Epithelial cell of proximal tubule (primary cell): Measurements from ENCODE around the gene DMWD. TPM values are rescaled to one million over a fixed set of nuclear protein-coding genes. Genes with fewer than 3 reads are reported as not detected.
"Not testable (repeated sequence)": the region's sequence is repeated elsewhere in the genome, so short reads cannot be mapped to it uniquely, and the experiment has no call there.

Experiments used
- DNase-seq: peaks from one replicate; pipeline ENCODE4 v3.0.0-alpha.2; 2011; ENCODE audit warnings: low read depth
- H3K4me3 ChIP-seq: 2 replicates; pipeline ENCODE4 v1.5.1; 2011; ENCODE audit warnings: low read depth, mild to moderate bottlenecking, low read length
- total RNA-seq: library from RNA; depleted of rRNA; stranded (reverse); fragments of >200 nt; gene quantifications from 2 replicates; pipeline ENCODE4 v1.2.3, GENCODE V29; 2015
- TF ChIP-seq, protein P1 (sequence below): conservative IDR thresholded peaks from 2 replicates; pipeline ENCODE4 v1.5.1; 2012; ENCODE audit warnings: low read depth, mild to moderate bottlenecking, low read length

DMWD gene
- total RNA-seq, 1 donor from 2014 or later: 35.7 TPM

- DNase-seq: peak; percentile 40
- TF ChIP-seq, protein P1, sequence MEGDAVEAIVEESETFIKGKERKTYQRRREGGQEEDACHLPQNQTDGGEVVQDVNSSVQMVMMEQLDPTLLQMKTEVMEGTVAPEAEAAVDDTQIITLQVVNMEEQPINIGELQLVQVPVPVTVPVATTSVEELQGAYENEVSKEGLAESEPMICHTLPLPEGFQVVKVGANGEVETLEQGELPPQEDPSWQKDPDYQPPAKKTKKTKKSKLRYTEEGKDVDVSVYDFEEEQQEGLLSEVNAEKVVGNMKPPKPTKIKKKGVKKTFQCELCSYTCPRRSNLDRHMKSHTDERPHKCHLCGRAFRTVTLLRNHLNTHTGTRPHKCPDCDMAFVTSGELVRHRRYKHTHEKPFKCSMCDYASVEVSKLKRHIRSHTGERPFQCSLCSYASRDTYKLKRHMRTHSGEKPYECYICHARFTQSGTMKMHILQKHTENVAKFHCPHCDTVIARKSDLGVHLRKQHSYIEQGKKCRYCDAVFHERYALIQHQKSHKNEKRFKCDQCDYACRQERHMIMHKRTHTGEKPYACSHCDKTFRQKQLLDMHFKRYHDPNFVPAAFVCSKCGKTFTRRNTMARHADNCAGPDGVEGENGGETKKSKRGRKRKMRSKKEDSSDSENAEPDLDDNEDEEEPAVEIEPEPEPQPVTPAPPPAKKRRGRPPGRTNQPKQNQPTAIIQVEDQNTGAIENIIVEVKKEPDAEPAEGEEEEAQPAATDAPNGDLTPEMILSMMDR: no peak
- H3K4me3 ChIP-seq: no peak overlapping the region
Observed at GRCh38 chr19:45809643-45810159, 17.1 kb upstream of the DMWD start.

- no peak overlapping the region for H3K4me3 ChIP-seq
- no peak for DNase-seq
- TF ChIP-seq, protein P1: no peak
Observed at GRCh38 chr19:45805719-45806118, 13.1 kb upstream of the DMWD start.

GRCh38 chr19:45804959-45805230, 12.2 kb upstream of the DMWD start:
- H3K4me3 ChIP-seq: no peak overlapping the region
- no peak for DNase-seq
- TF ChIP-seq, protein P1: no peak

- DNase-seq: no peak
- H3K4me3 ChIP-seq: no peak overlapping the region
- TF ChIP-seq, protein P1: no peak
Observed at GRCh38 chr19:45804140-45804958, 11.7 kb upstream of the DMWD start.

GRCh38 chr19:45801603-45802175, 9.0 kb upstream of the DMWD start:
- DNase-seq: no peak
- TF ChIP-seq, protein P1: no peak
- no peak overlapping the region for H3K4me3 ChIP-seq

GRCh38 chr19:45800070-45800553, 7.5 kb upstream of the DMWD start:
- TF ChIP-seq, protein P1: no peak
- no peak for DNase-seq

DNA sequence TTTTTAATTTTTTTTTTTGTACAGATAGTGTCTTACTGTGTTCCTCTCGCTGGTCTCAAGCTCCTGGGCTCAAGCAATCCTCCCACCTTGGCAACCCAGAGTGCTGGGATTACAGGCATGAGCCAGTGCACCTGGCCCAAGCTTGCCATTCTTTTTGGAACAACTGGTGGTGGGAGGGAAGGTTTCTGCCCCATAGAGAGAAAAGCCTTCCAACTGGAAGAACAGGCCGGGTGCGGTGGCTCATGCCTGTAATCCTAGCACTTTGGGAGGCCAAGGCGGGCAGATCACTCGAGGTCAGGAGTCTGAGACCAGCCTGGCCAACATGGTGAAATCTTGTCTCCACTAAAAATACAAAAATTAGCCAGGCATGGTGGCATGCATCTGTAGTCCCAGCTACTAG, 6.9 kb upstream of the DMWD start:
- DNase-seq, H3K4me3 ChIP-seq: not testable (repeated sequence)

More at GRCh38 chr19:45800070-45800553, 7.5 kb upstream of the DMWD start:
- H3K4me3 ChIP-seq: no peak overlapping the region
